ENCODE results near the gene IFNAR1. TPM values are rescaled to one million over a fixed set of nuclear protein-coding genes. Genes with fewer than 3 reads are reported as not detected.

IFNAR1 gene
- total RNA-seq, 1 donor from 2014 or later: 20.4 TPM

GRCh38 chr21:33369586-33369985 is 44.8 kb downstream of the IFNAR1 start:
- TF ChIP-seq POLR2AphosphoS5 (IDR thresholded peaks at IDR 0.05; ENCODE audit: insufficient read depth in 1 of 2, low read depth in 1 of 2): no peak
- TF ChIP-seq POLR2A (IDR thresholded peaks at IDR 0.05): no peak
- TF ChIP-seq, protein P1, sequence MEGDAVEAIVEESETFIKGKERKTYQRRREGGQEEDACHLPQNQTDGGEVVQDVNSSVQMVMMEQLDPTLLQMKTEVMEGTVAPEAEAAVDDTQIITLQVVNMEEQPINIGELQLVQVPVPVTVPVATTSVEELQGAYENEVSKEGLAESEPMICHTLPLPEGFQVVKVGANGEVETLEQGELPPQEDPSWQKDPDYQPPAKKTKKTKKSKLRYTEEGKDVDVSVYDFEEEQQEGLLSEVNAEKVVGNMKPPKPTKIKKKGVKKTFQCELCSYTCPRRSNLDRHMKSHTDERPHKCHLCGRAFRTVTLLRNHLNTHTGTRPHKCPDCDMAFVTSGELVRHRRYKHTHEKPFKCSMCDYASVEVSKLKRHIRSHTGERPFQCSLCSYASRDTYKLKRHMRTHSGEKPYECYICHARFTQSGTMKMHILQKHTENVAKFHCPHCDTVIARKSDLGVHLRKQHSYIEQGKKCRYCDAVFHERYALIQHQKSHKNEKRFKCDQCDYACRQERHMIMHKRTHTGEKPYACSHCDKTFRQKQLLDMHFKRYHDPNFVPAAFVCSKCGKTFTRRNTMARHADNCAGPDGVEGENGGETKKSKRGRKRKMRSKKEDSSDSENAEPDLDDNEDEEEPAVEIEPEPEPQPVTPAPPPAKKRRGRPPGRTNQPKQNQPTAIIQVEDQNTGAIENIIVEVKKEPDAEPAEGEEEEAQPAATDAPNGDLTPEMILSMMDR (IDR thresholded peaks at IDR 0.05): no peak
- H3K4me3 ChIP-seq: no peak overlapping the region
- DNase-seq (ENCODE audit: extremely low spot score in 2 of 2): no peak
- H3K27me3 ChIP-seq: no peaks in the 10 kb centered on the region
- no peaks in the 10 kb centered on the region for H3K4me1 ChIP-seq
- no peaks in the 10 kb centered on the region for H3K36me3 ChIP-seq
- peaks cover 7% of the 10 kb centered on the region for H3K9me3 ChIP-seq
- intact Hi-C loops (cut with DNase I): no loop called here
- H3K27ac ChIP-seq: no peak overlapping the region

GRCh38 chr21:33370305-33370704 is 45.5 kb downstream of the IFNAR1 start:
- intact Hi-C loops (cut with DNase I): no loop called here
- H3K4me3 ChIP-seq: no peak overlapping the region
- no peaks in the 10 kb centered on the region for H3K4me1 ChIP-seq
- H3K27ac ChIP-seq: no peak overlapping the region
- H3K36me3 ChIP-seq: no peaks in the 10 kb centered on the region
- H3K9me3 ChIP-seq: peaks cover 7% of the 10 kb centered on the region
- no peak for DNase-seq (ENCODE audit: extremely low spot score in 2 of 2)
- no peaks in the 10 kb centered on the region for H3K27me3 ChIP-seq
- no peak for TF ChIP-seq POLR2A (IDR thresholded peaks at IDR 0.05)
- TF ChIP-seq, protein P1 (IDR thresholded peaks at IDR 0.05): no peak
- no peak for TF ChIP-seq POLR2AphosphoS5 (IDR thresholded peaks at IDR 0.05; ENCODE audit: insufficient read depth in 1 of 2, low read depth in 1 of 2)

DNA sequence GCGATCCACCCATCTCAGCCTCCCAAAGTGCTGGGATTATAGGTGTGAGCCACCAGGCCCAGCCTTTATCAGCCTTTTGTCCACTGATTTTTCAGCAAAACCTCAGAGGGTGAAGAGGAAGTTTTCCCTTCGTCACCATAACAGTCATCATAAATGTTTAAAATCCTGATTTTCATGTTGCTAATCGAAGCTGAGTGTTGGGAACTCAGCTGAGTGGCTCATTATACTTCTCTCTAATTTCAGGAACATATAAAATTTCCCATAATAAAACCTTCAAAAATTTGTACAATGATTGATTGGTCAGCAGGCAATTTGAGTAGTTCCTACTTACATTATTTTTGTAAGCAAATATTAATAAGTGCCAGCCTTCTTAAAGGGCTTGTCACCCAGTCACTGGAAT is 46.6 kb downstream of the IFNAR1 start:
- TF ChIP-seq, protein P1 (IDR thresholded peaks at IDR 0.05): no peak
- TF ChIP-seq POLR2AphosphoS5 (IDR thresholded peaks at IDR 0.05; ENCODE audit: insufficient read depth in 1 of 2, low read depth in 1 of 2) (no peak), POLR2A (IDR thresholded peaks at IDR 0.05) (no peak)
- no peak overlapping the region for H3K27ac ChIP-seq
- peaks cover 7% of the 10 kb centered on the region for H3K9me3 ChIP-seq
- H3K27me3 ChIP-seq: no peaks in the 10 kb centered on the region
- no peak overlapping the region for H3K4me3 ChIP-seq
- no peaks in the 10 kb centered on the region for H3K36me3 ChIP-seq
- intact Hi-C loops (cut with DNase I): no loop called here
- no peak for DNase-seq (ENCODE audit: extremely low spot score in 2 of 2)
- no peaks in the 10 kb centered on the region for H3K4me1 ChIP-seq

GRCh38 chr21:33372582-33372981 is 47.8 kb downstream of the IFNAR1 start:
- Histone ChIP-seq H3K27me3 (no peaks in the 10 kb centered on the region), H3K4me1 (no peaks in the 10 kb centered on the region), H3K9me3 (peaks cover 1% of the 10 kb centered on the region), H3K36me3 (no peaks in the 10 kb centered on the region), H3K4me3 (no peak overlapping the region), H3K27ac (no peak overlapping the region)
- TF ChIP-seq, protein P1 (IDR thresholded peaks at IDR 0.05): no peak
- no peak for TF ChIP-seq POLR2AphosphoS5 (IDR thresholded peaks at IDR 0.05; ENCODE audit: insufficient read depth in 1 of 2, low read depth in 1 of 2)
- no peak for TF ChIP-seq POLR2A (IDR thresholded peaks at IDR 0.05)
- intact Hi-C loops (cut with DNase I): no loop called here
- no peak for DNase-seq (ENCODE audit: extremely low spot score in 2 of 2)

GRCh38 chr21:33373451-33373850 is 48.7 kb downstream of the IFNAR1 start:
- Histone ChIP-seq H3K27me3 (no peaks in the 10 kb centered on the region), H3K4me3 (no peak overlapping the region), H3K9me3 (no peaks in the 10 kb centered on the region), H3K27ac (no peak overlapping the region), H3K36me3 (no peaks in the 10 kb centered on the region), H3K4me1 (no peaks in the 10 kb centered on the region)
- intact Hi-C loops (cut with DNase I): no loop called here
- DNase-seq (ENCODE audit: extremely low spot score in 2 of 2): no peak
- TF ChIP-seq POLR2AphosphoS5 (IDR thresholded peaks at IDR 0.05; ENCODE audit: insufficient read depth in 1 of 2, low read depth in 1 of 2) (no peak), POLR2A (IDR thresholded peaks at IDR 0.05) (no peak)
- TF ChIP-seq, protein P1 (IDR thresholded peaks at IDR 0.05): no peak
